A172 (cell line): ENCODE data around the gene CYP4F2. TPM values are rescaled to one million over a fixed set of nuclear protein-coding genes. Genes with fewer than 3 reads are reported as not detected.
"Not testable (repeated sequence)": the region's sequence is repeated elsewhere in the genome, so short reads cannot be mapped to it uniquely, and the experiment has no call there.

ENCODE experiments used
- DNase-seq: peaks from one replicate; pipeline ENCODE4 v3.0.0-alpha.2; 2015; ENCODE audit warnings: low spot score
- total RNA-seq: library from RNA; depleted of rRNA; stranded (reverse); fragments of >200 nt; shearing (Covaris generic); gene quantifications from 2 replicates; pipeline ENCODE4 v1.2.3, GENCODE V29; 2014

CYP4F2 gene
- total RNA-seq, 1 experiment from 2014 or later: 2.2 TPM

DNA sequence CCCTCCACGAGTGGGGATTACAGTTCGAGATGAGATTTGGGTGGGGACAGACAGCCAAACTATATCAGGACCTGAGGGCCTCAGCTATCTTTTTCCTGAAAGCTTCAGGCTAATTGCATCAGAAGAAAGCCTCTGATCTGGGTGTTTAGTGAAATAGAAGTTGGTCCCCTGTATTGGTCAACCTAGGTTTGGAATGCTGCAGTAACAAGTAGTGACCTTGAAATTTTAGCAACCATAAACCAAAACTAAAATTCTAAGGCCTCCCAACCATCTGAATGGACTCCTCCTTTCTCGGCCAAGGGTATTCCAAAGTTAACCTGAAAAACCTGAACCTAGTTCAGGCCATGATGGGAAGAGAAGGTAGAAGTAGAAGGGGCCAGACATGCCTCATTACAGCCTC, 47.5 kb downstream of the CYP4F2 start:
- DNase-seq: no peak

DNA sequence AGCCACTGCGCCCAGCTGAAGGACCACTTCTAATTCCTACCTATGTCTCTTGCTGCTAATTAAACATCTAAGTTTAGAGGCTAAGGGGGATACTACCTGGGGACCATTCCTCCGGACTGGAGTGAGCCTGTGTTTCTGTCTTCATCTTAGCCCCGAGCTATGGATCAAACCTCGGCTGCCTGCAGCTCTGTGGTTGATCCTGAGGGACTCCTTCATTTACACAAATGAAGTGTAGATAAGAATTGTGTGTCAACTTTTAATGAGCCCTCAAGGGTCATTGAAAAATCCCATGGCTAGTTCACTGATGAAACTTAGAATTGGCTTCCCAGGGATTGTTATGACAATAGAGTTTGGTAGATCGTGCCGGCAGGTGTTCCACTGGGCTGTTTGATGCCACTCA, 51.0 kb downstream of the CYP4F2 start:
- DNase-seq: no peak

DNA sequence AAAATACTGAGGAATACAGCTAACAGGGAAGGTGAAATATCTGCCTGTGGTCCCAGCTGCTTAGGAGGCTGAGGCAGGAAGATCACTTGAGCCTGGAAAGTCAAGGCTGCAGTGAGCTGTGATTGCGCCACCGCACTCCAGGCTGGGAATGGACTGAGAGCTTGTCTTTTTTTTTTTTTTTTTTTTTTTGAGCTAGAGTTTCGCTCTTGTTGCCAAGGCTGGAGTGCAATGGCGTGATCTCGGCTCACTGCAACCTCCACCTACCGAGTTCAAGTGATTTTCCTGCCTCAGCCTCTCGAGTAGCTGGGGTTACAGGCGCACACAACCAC, 54.0 kb downstream of the CYP4F2 start:
- DNase-seq: not testable (repeated sequence)

DNA sequence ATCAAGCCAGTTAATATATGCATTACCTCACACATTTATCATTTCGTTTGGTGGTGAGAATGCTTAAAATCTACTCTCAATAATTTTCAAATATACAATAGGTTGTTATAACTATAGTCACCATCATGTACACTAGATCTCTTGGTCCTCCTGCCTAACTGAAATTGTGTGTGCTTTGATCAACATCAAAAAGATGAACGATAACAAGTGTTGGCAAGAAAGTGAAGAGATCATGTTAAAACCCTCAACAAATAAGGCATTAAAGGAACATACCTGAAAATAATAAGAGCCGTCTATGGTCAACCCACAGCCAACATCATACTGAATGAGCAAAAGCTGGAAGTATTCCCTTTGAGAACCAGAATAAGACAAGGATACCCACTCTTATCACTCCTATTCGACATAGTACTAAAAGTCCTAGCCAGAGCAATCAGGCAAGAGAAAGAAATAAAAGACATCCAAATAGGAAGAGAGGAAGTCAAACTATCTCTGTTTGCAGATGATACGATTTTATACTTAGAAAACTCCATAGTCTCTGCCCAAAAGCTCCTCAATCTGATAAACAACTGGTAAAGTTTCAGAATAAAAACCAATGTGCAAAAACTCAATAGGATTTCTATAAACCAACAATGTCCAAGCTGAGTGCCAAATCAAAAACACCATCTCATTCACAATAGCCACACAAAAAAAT, 54.5 kb downstream of the CYP4F2 start:
- DNase-seq: no peak

DNA sequence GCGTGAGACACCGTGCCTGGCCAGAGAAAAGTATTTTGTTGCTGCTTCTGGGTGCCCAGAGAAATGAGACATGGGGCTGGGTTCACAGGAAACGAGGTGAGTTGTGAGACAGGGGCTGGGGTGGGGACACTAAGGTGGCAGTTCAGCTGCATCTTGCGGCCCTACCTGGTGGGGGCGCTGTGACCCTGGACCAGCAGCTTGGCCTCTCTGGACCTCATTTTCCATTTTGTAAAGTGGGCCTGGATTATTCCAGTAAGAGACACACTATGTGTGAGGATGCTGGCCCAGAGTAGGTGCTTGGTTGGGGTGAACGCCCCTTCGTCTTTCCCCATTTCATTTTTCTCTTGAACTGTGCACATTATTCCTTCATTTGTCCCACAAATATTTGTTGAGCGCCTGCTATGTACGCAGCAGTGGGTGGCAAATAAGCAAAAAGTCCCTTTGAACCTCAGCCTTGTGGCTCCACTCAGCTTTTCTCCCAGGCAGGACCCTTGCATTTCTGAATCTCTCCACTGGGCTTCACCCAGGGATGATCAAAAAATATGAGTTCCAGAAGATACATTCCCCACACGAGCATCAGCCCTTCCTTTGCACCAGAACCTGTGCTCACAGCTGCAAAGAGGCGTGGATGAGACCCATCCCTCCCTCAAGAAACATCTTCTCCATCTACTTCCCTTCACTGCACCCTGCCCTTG, 55.9 kb downstream of the CYP4F2 start:
- no peak for DNase-seq

DNA sequence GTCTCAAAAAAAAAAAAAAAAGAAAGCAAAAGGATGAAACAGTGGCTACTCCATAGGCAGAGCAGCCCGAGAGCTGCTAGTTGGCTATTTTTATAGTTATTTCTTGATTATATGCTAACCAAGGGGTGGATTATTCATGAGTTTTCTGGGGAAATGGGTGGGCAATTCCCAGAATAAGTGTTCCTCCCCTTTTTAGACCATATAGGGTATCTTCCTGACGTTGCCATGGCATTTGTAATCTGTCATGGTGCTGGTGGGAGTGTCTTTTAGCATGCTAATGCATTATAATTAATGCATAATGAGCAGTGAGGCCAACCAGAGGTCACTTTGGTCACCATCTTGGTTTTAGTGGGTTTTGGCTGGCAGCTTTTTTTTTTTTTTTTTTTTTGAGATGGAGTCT, 57.0 kb downstream of the CYP4F2 start:
- DNase-seq: no peak

DNA sequence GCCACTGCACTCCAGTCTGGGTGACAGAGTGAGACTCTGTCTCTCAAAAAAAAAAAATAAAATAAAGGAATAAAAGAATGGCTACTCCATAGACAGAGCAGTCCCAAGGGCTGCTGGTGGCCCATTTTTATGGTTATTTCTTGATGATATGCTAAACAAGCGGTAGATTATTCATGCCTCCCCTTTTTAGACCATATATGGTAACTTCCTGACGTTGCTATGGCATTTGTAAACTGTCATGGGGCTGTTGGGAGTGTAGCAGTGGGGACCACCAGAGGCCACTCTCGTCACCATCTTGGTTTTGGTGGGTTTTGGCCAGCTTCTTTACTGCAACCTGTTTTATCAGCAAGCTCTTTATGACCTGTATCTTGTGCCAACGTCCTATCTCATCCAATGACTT, 58.0 kb downstream of the CYP4F2 start:
- not testable (repeated sequence) for DNase-seq

DNA sequence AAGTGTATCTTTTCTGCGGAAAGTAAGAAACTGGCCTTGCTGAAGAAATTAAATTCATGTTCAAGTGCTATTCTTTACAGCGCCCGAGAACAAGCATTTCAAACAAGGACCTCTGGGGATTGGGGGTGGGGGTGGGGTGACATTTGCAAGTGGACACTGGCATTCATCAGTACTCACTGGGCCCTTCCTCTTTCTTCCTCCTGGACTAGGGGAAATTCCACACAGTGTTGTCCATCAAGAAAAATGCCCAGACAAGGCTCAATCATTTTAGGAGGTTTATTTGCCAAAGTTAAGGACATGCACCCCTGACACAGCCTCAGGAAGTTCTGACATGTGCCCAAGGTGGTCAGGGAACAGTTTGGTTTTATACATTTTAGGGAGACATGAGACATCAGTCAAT, 59.5 kb downstream of the CYP4F2 start:
- DNase-seq: no peak

DNA sequence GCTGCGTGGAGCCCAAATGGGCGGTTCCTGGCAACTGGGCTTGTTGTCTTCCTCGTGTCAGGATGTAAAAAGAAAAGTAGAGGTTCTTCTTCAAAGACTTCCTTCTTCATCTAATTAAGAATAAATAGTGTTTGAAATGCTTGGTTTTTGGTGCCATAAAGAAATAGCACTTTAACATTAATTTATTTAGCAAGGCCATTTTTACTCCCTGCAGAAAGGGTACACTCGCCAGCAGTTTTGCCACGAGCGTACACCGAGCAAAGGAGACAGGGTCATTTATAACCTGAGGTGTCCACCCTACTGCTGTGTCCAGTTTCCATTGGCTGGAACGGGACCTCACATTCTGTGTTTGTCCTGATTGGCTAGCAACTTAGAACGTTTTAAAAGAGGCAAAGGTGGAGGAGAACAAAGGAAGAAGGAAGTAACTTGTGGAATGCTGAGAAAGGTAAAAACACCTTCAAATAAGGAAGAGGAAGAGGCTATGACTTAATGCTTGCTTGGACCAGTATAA, 60.6 kb downstream of the CYP4F2 start:
- DNase-seq: peak; percentile 85

DNA sequence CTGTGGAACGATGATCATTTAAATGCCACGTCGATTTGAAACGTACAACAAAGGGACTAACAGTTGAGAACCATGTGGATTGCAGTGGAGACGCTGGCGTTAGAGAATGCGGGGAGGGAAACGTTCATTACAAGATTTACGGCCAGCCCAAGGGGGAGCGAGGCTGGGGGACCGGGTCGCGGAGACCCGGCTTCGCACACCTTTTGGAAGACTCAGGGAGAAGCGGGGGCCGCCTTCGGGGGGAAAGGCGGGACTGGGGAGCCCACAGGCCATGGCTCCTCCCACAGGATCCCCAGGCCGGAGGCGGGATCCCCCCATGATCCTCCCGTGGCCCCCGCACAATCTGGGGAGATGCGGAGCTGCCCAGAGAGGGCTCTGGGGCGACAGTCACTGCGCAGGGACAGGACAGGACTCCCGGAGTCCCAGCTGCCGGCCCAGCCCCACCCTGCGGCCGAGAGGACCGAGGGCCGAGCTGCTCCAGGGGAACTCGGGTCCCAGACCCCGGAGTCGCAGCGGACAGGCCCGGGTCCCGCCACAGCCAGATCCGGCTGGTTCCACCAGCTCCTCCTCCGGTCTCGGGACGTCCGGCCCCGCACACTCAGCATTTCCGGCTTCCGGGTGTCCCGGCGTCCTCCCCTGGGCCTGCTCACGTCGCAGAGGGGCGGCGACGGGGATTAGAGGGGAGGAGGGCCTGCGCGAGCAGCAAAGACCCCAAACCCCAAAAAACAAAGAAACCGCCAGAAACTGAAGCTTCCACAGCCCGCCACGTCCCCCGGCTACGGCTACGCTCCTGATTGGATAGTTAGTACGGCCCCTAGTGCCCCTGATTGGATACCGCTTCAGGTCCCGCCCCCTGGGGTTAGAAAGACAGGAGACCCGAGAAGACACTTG, 61.3 kb downstream of the CYP4F2 start:
- DNase-seq: peak; percentile 98

DNA sequence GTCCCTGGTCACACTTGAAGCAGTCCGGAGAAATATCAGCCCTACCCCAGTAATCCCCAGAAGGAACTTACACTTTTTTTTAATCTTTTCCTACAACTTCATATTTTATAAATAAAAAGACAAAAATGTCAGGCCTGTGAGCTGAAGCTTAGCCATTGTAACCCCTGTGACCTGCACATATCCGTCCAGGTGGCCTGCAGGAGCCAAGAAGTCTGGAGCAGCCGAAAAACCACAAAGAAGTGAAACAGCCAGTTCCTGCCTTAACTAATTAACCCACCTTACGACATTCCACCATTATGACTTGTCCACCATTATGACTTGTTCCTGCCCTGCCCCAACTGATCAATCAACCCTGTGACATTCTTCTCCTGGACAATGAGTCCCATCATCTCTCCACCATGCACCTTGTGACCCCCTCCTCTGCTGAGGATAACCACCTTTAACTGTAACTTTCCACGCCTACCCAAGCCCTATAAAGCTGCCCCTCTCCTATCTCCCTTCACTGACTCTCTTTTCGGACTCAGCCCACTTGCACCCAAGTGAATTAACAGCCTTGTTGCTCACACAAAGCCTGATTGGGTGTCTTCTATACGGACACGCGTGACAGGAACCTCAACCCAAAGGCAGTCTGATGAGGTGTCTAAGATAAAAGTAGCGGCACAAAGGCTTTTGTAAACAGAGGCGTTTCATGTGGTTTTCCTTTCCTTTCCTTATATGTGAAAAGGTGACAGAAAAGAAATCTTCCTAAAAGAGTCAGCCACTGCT, 62.1 kb downstream of the CYP4F2 start:
- DNase-seq: peak; percentile 94

DNA sequence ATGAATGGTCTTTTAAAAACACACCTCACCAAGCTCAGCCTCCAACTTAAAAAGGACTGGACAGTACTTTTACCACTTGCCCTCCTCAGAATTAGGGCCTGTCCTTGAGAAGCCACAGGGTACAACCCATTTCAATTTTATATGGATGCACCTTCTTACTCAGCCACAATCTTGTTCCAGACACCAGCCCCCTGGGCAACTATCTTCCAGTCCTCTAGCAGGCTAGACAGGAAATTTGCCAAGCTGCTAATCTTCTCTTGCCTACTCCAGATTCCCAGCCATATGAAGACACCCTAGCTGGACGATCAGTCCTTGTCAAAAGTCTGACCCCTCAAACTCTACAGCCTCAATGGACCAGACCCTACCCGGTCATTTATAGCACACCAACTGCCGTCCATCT, 63.6 kb downstream of the CYP4F2 start:
- DNase-seq: not testable (repeated sequence)

DNA sequence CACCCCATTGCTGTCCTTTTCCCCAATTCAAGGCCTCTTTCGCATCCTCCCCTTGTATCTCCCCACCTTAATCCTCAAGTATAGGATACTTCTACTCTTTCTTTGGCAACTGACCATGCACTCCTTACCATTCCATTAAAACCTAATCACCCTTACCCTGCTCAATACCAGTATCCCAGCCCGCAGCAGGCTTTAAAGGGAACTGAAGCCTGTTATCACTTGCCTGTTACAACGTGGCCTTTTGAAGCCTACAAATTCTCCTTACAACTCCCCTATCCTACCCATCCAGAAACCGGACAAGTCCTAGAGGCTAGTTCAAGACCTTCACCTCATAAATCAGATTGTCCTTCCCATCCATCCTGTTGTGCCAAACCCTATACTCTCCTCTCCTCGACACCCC, 66.2 kb downstream of the CYP4F2 start:
- DNase-seq: no peak

DNA sequence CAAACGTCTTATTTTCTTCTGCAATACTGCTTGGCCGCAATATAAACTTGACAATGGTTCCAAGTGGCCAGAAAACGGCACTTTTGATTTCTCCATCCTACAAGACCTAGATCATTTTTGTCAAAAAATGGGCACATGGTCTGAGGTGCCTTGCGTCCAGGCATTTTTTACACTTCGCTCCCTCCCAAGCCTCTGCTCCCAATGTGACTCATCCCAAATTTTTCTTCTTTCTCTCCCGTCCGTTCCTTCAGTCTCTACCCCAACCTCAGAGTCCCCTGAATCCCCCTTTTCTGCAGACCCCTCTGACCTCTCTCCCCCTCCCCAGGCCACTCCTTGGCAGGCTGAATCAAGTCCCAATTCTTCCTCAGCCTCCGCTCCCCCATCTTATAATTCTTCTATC, 68.1 kb downstream of the CYP4F2 start:
- no peak for DNase-seq

DNA sequence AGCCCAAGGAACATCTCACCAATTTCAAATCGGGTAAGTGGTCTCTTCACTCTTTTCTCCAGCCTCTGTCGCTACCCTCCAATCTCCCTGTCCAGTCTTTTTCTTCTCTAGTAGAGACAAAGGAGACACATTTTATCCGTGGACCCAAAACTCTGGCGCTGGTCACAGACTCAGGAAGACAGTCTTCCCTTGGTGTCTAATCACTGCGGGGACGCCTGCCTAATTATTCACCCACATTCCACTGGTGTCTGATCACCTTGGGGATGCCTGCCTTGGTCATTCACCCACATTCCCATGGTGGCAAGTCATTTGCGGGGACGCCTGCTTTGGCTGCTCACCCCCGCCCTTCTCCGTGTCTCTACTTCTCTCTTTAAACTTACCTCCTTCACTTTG, 68.6 kb downstream of the CYP4F2 start:
- DNase-seq: peak; percentile 81

DNA sequence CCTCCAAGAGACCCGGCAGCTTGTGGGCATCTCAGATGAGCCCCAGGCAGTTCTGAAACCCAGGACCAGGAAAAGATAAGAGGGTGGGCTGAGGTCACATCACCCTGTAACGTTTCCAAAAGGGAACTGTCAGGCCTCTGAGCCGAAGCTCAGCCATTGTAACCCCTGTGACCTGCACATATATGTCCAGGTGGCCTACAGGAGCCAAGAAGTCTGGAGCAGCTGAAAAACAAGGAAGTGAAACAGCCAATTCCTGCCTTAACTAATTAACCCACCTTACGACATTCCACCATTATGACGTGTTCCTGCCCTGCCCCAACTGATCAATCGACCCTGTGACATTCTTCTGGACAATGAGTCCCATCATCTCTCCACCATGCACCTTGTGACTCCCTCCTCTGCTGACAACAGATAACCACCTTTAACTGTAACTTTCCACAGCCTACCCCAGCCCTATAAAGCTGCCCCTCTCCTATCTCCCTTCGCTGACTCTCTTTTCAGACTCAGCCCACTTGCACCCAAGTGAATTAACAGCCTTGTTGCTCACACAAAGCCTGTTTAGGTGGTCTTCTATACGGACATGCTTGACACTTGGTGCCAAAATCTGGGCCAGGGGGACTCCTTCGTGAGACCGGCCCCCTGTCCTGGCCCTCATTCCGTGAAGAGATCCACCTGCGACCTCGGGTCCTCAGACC, 69.1 kb downstream of the CYP4F2 start:
- peak; percentile 90 for DNase-seq

DNA sequence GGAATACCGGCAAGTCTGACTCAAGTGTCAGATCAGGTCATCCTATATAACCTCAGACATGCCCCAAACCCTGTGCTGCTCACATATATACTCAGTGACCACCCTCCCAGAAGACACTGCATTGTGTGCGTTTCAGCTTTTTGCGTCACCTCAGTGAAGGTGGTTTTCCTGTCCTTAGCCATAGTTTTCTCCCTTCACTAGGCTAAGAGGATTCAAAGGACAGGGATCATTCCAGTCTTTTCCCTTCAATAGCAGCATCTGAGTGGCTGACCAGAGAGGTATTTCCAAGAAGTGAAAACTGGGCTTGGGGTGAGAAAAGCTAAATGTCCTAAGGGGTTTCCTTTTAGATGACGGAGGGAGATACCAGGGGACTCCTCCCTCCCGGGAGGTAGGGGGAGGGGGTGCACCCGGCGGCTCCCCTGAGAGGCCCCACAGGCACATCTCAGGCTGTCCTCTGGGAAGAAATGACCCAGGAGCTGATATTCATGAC, 69.7 kb downstream of the CYP4F2 start:
- peak; percentile 60 for DNase-seq
